Naive thymus-derived CD4-positive, alpha-beta T cell (primary cell): ENCODE results near the gene ACTG2. TPM values are rescaled to one million over a fixed set of nuclear protein-coding genes. Genes with fewer than 3 reads are reported as not detected.
A peak's percentile ranks its signal among the peaks of the same experiment; 100 is the strongest.

Experiments used
- ATAC-seq: fragments of 150-1000 bp; cut with Tn5 transposase; 2 replicates; pipeline ENCODE4 v1.10.0; 2021; ENCODE audit warnings: mild to moderate bottlenecking, moderate library complexity
- CTCF ChIA-PET: fragments of 350-600 bp; sonication (Branson Sonifier 250); formaldehyde crosslinking; loops from one replicate; lab custom pipeline; 2021; ENCODE audit warnings: antibody characterized with exemption; lab: Charles Lee
- POLR2A ChIA-PET: fragments of 350-600 bp; sonication (Branson Sonifier 250); formaldehyde crosslinking; loops from one replicate; lab custom pipeline; 2021; ENCODE audit warnings: antibody characterized with exemption, inconsistent platforms; lab: Charles Lee
- DNase-seq, 9 donors: peaks; one replicate each; pipeline versions ENCODE4 v3.0.0 to v3.0.0-alpha.2; 2020 to 2022; ENCODE audit warnings: mixed read lengths in 1 of 9
- H3K27ac ChIP-seq: one replicate; pipeline ENCODE4 v1.7.0; 2013; ENCODE audit warnings: mild to moderate bottlenecking, low read depth, low read length, moderate library complexity
- H3K27me3 ChIP-seq, 2 donors: one replicate each; pipeline ENCODE4 v1.7.0; 2013; ENCODE audit warnings: low read length in 2 of 2, mild to moderate bottlenecking in 2 of 2, moderate library complexity in 2 of 2; ENCODE audit not compliant: control insufficient read depth in 2 of 2, insufficient read depth in 2 of 2
- H3K36me3 ChIP-seq, 3 experiments: 1 replicate in 2 of 3; 2 replicates in 1 of 3; pipeline ENCODE4 v1.7.0; 2013; ENCODE audit warnings: low read length in 3 of 3, mild to moderate bottlenecking in 3 of 3, moderate library complexity in 1 of 3; ENCODE audit not compliant: insufficient read depth in 3 of 3, control insufficient read depth in 2 of 3
- H3K4me1 ChIP-seq, 2 donors: one replicate each; pipeline ENCODE4 v1.7.0; 2013; ENCODE audit warnings: low read length in 2 of 2, mild to moderate bottlenecking in 2 of 2, moderate library complexity in 1 of 2; ENCODE audit not compliant: control insufficient read depth in 2 of 2, insufficient read depth in 2 of 2
- H3K4me3 ChIP-seq: 2 replicates; pipeline ENCODE4 v1.7.0; 2013; ENCODE audit warnings: mild to moderate bottlenecking, low read length
- H3K9me3 ChIP-seq, 3 experiments: 1 replicate in 2 of 3; 2 replicates in 1 of 3; pipeline ENCODE4 v1.7.0; 2013; ENCODE audit warnings: low read length in 3 of 3; ENCODE audit not compliant: control insufficient read depth in 2 of 3
- H3K27ac Mint-ChIP-seq, 9 donors: one replicate each; pipeline ENCODE4 v1.8.0; 2020 to 2022; ENCODE audit warnings: mixed read lengths in 9 of 9, mild to moderate bottlenecking in 8 of 9, moderate library complexity in 5 of 9, inconsistent platforms in 2 of 9
- H3K27me3 Mint-ChIP-seq, 5 donors: one replicate each; pipeline ENCODE4 v1.8.0; 2021 to 2022; ENCODE audit warnings: mixed read lengths in 5 of 5, mild to moderate bottlenecking in 1 of 5
- H3K36me3 Mint-ChIP-seq, 5 donors: one replicate each; pipeline ENCODE4 v1.8.0; 2020 to 2022; ENCODE audit warnings: mixed read lengths in 5 of 5, mild to moderate bottlenecking in 3 of 5, inconsistent platforms in 1 of 5
- H3K4me1 Mint-ChIP-seq, 7 donors: one replicate each; pipeline ENCODE4 v1.8.0; 2020 to 2022; ENCODE audit warnings: mixed read lengths in 7 of 7, mild to moderate bottlenecking in 3 of 7, inconsistent platforms in 1 of 7
- H3K4me3 Mint-ChIP-seq, 10 donors: one replicate each; pipeline ENCODE4 v1.8.0; 2020 to 2022; ENCODE audit warnings: mild to moderate bottlenecking in 10 of 10, mixed read lengths in 10 of 10, moderate library complexity in 6 of 10, inconsistent platforms in 2 of 10
- H3K9me3 Mint-ChIP-seq, 11 donors: one replicate each; pipeline ENCODE4 v1.8.0; 2020 to 2022; ENCODE audit warnings: mixed read lengths in 11 of 11, mild to moderate bottlenecking in 4 of 11, inconsistent platforms in 1 of 11, moderate library complexity in 1 of 11
- intact Hi-C, 2 donors: fragments of 100-400 bp; cut with micrococcal nuclease; formaldehyde crosslinking; loops; one replicate each; pipeline ENCODE4 v1.15.1; 2023
- polyA plus RNA-seq, 2 donors: library from polyadenylated mRNA; unstranded; fragments of 300-500 nt; fragmentation: Illumina TruSeq; gene quantifications; one replicate each; pipeline ENCODE4 v1.2.3, GENCODE V29; 2021
- total RNA-seq, 6 experiments: library from RNA in 5 of 6; stranded (reverse) in 5 of 6; gene quantifications; 1 replicate in 5 of 6; 2 replicates in 1 of 6; pipeline ENCODE4 v1.2.3 and lab custom pipeline; 2021 to 2026

ACTG2 gene
- total and polyA plus RNA-seq, 7 experiments from 2014 or later = not detected

DNA sequence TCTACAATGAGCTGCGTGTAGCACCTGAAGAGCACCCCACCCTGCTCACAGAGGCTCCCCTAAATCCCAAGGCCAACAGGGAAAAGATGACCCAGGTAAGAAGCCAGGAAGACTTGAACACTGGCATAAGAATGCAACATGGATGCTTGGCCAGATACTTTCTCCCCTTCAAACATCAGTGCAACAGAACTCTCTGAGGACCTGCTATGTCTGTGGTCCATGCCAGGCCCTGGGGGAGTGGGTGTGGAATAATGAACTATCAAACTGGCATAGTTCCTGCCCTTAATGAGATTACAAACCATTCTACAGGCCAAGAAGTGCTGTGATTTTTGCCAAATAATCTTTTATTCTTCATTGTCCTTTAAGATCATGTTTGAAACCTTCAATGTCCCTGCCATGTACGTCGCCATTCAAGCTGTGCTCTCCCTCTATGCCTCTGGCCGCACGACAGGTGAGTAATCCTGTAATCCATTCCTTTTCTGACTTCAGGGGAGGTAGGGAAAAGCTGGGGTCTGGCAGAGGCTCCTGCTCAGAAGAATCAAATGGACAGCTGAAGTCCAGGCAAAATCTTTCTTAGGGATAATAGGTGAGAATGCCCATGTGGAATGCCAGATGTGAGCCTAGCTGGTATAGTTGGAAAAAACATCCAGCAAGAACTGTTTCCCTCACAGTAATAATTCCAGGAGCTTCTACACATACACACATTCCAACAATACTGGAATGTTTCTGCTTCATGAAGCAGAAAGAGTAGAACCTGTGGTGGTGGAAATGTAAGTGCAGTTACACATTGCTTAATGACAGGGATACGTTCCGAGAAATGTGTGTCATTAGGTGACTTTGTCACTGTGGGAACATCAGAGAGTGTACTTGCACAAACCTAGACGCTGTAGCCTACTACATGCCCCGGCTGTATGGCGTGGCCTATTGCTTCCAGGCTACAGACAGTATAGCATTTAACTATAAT, 16.2 kb downstream of the ACTG2 start:
- no peak for DNase-seq
- no peaks in the 10 kb centered on the region for H3K36me3 ChIP-seq
- Mint-ChIP-seq H3K27ac (peak overlapping the region in 2 of 9 donors; percentile 19 to 25), H3K4me3 (no peak overlapping the region), H3K27me3 (no peaks in the 10 kb centered on the region), H3K9me3 (no peaks in the 10 kb centered on the region), H3K36me3 (no peaks in the 10 kb centered on the region), H3K4me1 (peaks cover 0 to 3% (median 0%) of the 10 kb centered on the region in 7 donors)
- no peaks in the 10 kb centered on the region for H3K4me1 ChIP-seq
- intact Hi-C loops = loop anchor here (1.0 kb wide), 6 partner anchors 17 to 238 kb away; partner anchors contain the start of genes BOLA3 (in 2 of the 2) and DGUOK (in 1 of the 2)
- CTCF ChIA-PET = interaction anchor here (0.7 to 5.2 kb wide), 12 partner anchors 10 to 241 kb away, joined by 3 to 37 read pairs (median 5); partner anchors contain the start of genes BOLA3 and STAMBP
- H3K4me3 ChIP-seq = no peak overlapping the region
- no peak for ATAC-seq
- H3K27me3 ChIP-seq = no peaks in the 10 kb centered on the region
- H3K27ac ChIP-seq = no peak overlapping the region
- no peaks in the 10 kb centered on the region for H3K9me3 ChIP-seq
- POLR2A ChIA-PET = interaction anchor here (1.1 kb wide), 1 partner anchor 79 kb away, joined by 3 read pairs; no protein-coding TSS in a partner anchor

DNA sequence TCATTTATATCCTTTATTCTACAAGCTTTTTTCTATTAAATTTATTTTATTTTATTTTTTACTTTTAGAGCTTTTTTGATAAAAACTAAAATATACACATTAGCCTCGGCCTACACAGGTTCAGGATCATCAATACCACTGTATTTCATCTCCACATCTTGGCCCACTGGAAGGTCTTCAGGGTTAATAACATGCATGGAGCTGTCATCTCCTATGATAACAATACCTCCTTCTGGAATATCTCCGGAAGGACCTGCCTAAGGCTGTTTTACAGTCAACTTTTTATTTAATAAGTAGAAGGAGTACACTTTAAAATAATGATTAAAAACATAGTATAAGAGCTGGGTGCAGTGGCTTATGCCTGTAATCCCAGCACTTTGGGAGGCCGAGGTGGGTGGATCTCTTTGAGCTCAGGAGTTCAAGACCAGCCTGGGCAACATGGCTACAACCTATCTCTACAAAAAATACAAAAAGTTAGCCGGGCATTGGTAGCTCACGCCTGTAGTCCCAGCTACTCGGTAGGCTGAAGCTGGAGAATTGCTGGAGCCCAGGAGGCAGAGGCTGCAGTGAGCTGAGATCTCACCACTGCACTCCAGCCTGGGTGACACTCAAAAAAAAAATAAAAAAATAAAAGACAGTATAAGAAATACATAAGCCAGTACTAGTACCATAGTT, 18.2 kb downstream of the ACTG2 start:
- no peak overlapping the region for H3K27ac ChIP-seq
- no peaks in the 10 kb centered on the region for H3K4me1 ChIP-seq
- Mint-ChIP-seq H3K36me3 (no peaks in the 10 kb centered on the region), H3K4me3 (no peak overlapping the region), H3K4me1 (peaks cover 0 to 7% (median 0%) of the 10 kb centered on the region in 7 donors), H3K27me3 (no peaks in the 10 kb centered on the region), H3K27ac (no peak overlapping the region), H3K9me3 (no peaks in the 10 kb centered on the region)
- no peaks in the 10 kb centered on the region for H3K27me3 ChIP-seq
- intact Hi-C loops = no loop called here
- H3K4me3 ChIP-seq = no peak overlapping the region
- no peaks in the 10 kb centered on the region for H3K36me3 ChIP-seq
- POLR2A ChIA-PET = interaction anchor here (0.7 to 1.3 kb wide), 2 partner anchors 8 to 16 kb away, joined by 4 read pairs; partner anchors contain the start of gene DGUOK
- CTCF ChIA-PET = interaction anchor here (1.5 to 5.2 kb wide), 3 partner anchors 8 to 140 kb away, joined by 3 to 37 read pairs (median 4); no protein-coding TSS in a partner anchor
- no peaks in the 10 kb centered on the region for H3K9me3 ChIP-seq
- ATAC-seq (no peak), DNase-seq (no peak)

DNA sequence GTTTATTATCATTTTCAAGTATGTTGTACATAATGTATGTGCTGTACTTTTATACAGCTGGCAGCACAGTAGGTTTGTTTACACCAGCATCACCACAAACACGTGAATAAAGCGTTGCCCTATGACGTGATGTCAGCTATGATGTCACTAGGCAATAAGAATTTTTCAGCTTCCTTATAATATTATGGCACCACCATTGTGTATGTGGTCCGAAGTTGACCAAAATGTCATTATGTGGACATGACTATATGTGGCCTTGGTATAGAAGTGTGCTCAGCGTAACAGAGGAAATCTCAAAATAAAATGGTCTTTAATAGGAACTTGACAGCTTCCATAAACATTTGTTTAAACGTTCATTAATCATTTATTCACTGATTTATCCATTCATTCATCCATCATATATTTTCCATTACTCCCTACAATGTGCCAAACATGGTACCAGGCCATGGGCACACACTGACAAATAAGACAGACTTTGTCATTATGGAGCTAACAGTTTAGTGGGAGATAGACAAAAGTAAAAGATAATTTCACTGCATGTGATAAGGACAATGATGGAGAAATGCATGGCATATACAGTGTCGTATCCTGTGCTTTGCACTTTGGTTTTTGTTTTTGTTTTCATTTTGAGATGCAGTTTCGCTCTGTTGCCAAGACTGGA, 18.9 kb downstream of the ACTG2 start:
- Histone ChIP-seq H3K27me3 (no peaks in the 10 kb centered on the region), H3K27ac (no peak overlapping the region), H3K36me3 (no peaks in the 10 kb centered on the region), H3K4me1 (no peaks in the 10 kb centered on the region), H3K9me3 (no peaks in the 10 kb centered on the region), H3K4me3 (no peak overlapping the region)
- no peak for ATAC-seq
- Mint-ChIP-seq H3K4me3 (no peak overlapping the region), H3K4me1 (peaks cover 0 to 7% (median 0%) of the 10 kb centered on the region in 7 donors), H3K27me3 (no peaks in the 10 kb centered on the region), H3K27ac (no peak overlapping the region), H3K9me3 (no peaks in the 10 kb centered on the region), H3K36me3 (no peaks in the 10 kb centered on the region)
- ChIA-PET CTCF (interaction anchor here (0.6 to 5.2 kb wide), 3 partner anchors 7 to 83 kb away, joined by 3 to 37 read pairs (median 4); partner anchors contain the start of gene STAMBP), POLR2A (interaction anchor here (0.9 to 1.3 kb wide), 2 partner anchors 9 kb away, joined by 4 to 5 read pairs; no protein-coding TSS in a partner anchor)
- DNase-seq = no peak
- intact Hi-C loops = no loop called here

DNA sequence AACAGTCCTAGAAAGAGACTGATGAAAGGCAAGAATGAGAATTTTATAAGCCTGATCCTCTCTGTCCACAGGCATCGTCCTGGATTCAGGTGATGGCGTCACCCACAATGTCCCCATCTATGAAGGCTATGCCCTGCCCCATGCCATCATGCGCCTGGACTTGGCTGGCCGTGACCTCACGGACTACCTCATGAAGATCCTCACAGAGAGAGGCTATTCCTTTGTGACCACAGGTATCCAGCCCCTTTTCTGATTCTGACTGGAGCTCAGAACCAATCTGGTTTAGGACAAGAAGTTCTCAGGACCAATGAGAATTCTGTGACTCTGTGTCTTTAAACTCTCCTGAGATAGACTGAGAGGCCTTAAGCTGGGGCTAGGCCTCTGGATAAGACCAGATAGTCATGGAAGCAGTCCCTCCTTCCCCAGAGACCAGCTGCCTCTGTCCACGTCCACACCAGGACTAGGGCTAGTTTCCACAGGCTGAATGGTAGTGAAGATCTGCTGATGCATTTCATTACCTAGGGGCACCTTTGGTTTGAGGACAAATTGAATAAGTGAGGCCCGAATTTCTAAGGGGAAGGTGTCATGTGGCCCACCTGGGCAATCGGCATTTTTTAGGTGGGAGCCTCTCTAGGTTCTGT, 20.7 kb downstream of the ACTG2 start:
- no peaks in the 10 kb centered on the region for H3K36me3 Mint-ChIP-seq
- Histone ChIP-seq H3K36me3 (no peaks in the 10 kb centered on the region), H3K27ac (no peak overlapping the region), H3K27me3 (no peaks in the 10 kb centered on the region), H3K9me3 (no peaks in the 10 kb centered on the region), H3K4me1 (no peaks in the 10 kb centered on the region), H3K4me3 (no peak overlapping the region)
- ATAC-seq (no peak), DNase-seq (no peak)
- peaks cover 0 to 6% (median 0%) of the 10 kb centered on the region in 7 donors for H3K4me1 Mint-ChIP-seq
- POLR2A ChIA-PET = no interaction called here
- CTCF ChIA-PET = no interaction called here
- intact Hi-C loops = no loop called here
- H3K27ac Mint-ChIP-seq = no peak overlapping the region
- no peaks in the 10 kb centered on the region for H3K9me3 Mint-ChIP-seq
- H3K27me3 Mint-ChIP-seq = no peaks in the 10 kb centered on the region
- H3K4me3 Mint-ChIP-seq = no peak overlapping the region

DNA sequence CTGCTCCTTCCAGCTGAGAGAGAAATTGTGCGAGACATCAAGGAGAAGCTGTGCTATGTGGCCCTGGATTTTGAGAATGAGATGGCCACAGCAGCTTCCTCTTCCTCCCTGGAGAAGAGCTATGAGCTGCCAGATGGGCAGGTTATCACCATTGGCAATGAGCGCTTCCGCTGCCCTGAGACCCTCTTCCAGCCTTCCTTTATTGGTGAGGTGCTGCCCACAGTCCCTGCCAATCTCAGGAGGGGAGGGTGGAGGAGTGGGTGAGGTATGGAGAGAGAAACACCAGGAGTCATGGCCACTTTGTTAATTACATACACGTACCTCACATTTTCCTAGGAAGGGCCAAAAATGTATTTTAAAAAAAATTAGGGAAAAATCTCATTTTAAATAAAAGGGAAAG, 21.9 kb downstream of the ACTG2 start:
- no peaks in the 10 kb centered on the region for H3K27me3 ChIP-seq
- no peaks in the 10 kb centered on the region for H3K27me3 Mint-ChIP-seq
- no peaks in the 10 kb centered on the region for H3K36me3 Mint-ChIP-seq
- no peak for DNase-seq
- intact Hi-C loops = no loop called here
- H3K36me3 ChIP-seq = no peaks in the 10 kb centered on the region
- H3K4me1 ChIP-seq = no peaks in the 10 kb centered on the region
- H3K4me3 Mint-ChIP-seq = no peak overlapping the region
- peak overlapping the region in 1 of 9 donors; percentile 31 for H3K27ac Mint-ChIP-seq
- no peaks in the 10 kb centered on the region for H3K9me3 ChIP-seq
- H3K4me1 Mint-ChIP-seq = peaks cover 0 to 6% (median 0%) of the 10 kb centered on the region in 7 donors
- H3K27ac ChIP-seq = no peak overlapping the region
- H3K9me3 Mint-ChIP-seq = no peaks in the 10 kb centered on the region
- no peak for ATAC-seq
- POLR2A ChIA-PET = no interaction called here
- no peak overlapping the region for H3K4me3 ChIP-seq
- CTCF ChIA-PET = no interaction called here
